Osteoblast (primary cell): ENCODE data around the gene IRF4. TPM values are rescaled to one million over a fixed set of nuclear protein-coding genes. Genes with fewer than 3 reads are reported as not detected.

Experiments used
- DNase-seq: peaks from one replicate; pipeline ENCODE4 v3.0.0; 2011; ENCODE audit warnings: low spot score, mixed read lengths; ENCODE audit not compliant: insufficient read length; ENCODE audit errors: missing footprints
- H2AFZ ChIP-seq: 2 replicates; pipeline ENCODE4 v1.6.0; 2011; ENCODE audit warnings: mild to moderate bottlenecking, low read length
- H3K27ac ChIP-seq: 2 replicates; pipeline ENCODE4 v1.5.1; 2011; ENCODE audit warnings: mild to moderate bottlenecking, low read depth, low read length, moderate library complexity
- H3K27me3 ChIP-seq: 2 replicates; pipeline ENCODE4 v1.6.0; 2012; ENCODE audit warnings: mild to moderate bottlenecking, control low read depth, inconsistent platforms, low read length, moderate library complexity; ENCODE audit not compliant: insufficient read depth
- H3K36me3 ChIP-seq: 2 replicates; pipeline ENCODE4 v1.5.1; 2011; ENCODE audit warnings: mild to moderate bottlenecking, low read length, control low read depth, moderate library complexity; ENCODE audit not compliant: insufficient read depth
- H3K4me1 ChIP-seq: 2 replicates; pipeline ENCODE4 v1.5.1; 2011; ENCODE audit warnings: mild to moderate bottlenecking, low read length, control low read depth, moderate library complexity; ENCODE audit not compliant: insufficient read depth
- H3K4me2 ChIP-seq: 2 replicates; pipeline ENCODE4 v1.6.0; 2011; ENCODE audit warnings: mild to moderate bottlenecking, low read length; ENCODE audit not compliant: insufficient read depth
- H3K4me3 ChIP-seq: fragments of 200-600 bp; sonication (generic); 3 replicates; pipeline ENCODE4 v1.5.1; 2012; ENCODE audit warnings: mild to moderate bottlenecking, low read length, inconsistent platforms; ENCODE audit not compliant: insufficient read depth
- H3K79me2 ChIP-seq: 2 replicates; pipeline ENCODE4 v1.6.0; 2012; ENCODE audit warnings: mild to moderate bottlenecking, low read length, control low read depth, inconsistent platforms; ENCODE audit not compliant: insufficient read depth
- H3K9me3 ChIP-seq: 2 replicates; pipeline ENCODE4 v1.5.1; 2011; ENCODE audit warnings: low read depth, low read length, control low read depth
- H4K20me1 ChIP-seq: 2 replicates; pipeline ENCODE4 v1.6.0; 2012; ENCODE audit warnings: mild to moderate bottlenecking, low read length, control low read depth; ENCODE audit not compliant: insufficient read depth
- CTCF ChIP-seq: IDR thresholded peaks from 2 replicates; pipeline ENCODE4 v1.5.1; 2011; ENCODE audit warnings: mild to moderate bottlenecking, low read depth, low read length, moderate library complexity; ENCODE audit errors: extremely low read depth
- total RNA-seq: library from RNA; depleted of rRNA; stranded (reverse); fragments of >200 nt; gene quantifications from 2 replicates; pipeline ENCODE4 v1.2.3, GENCODE V29; 2012

IRF4 gene
- total RNA-seq, 1 donor: under 0.01 TPM

- no peaks in the 10 kb centered on the region for H3K4me1 ChIP-seq
- H3K9me3 ChIP-seq: no peaks in the 10 kb centered on the region
- H3K4me2 ChIP-seq: no peak overlapping the region
- H3K27me3 ChIP-seq: no peaks in the 10 kb centered on the region
- H2AFZ ChIP-seq: no peak overlapping the region
- no peak overlapping the region for H3K27ac ChIP-seq
- no peaks in the 10 kb centered on the region for H3K79me2 ChIP-seq
- no peaks in the 10 kb centered on the region for H3K36me3 ChIP-seq
- no peaks in the 10 kb centered on the region for H4K20me1 ChIP-seq
- H3K4me3 ChIP-seq: no peak overlapping the region
- DNase-seq: no peak
- TF ChIP-seq CTCF: no peak
Measured at GRCh38 chr6:347951-348859, 43.3 kb upstream of the IRF4 start.

GRCh38 chr6:348860-349396, 42.6 kb upstream of the IRF4 start:
- Histone ChIP-seq H3K36me3 (no peaks in the 10 kb centered on the region), H2AFZ (no peak overlapping the region), H3K4me2 (no peak overlapping the region), H3K27me3 (no peaks in the 10 kb centered on the region), H3K4me3 (no peak overlapping the region), H3K9me3 (no peaks in the 10 kb centered on the region), H4K20me1 (no peaks in the 10 kb centered on the region), H3K79me2 (no peaks in the 10 kb centered on the region), H3K4me1 (no peaks in the 10 kb centered on the region), H3K27ac (no peak overlapping the region)
- TF ChIP-seq CTCF: no peak
- no peak for DNase-seq

GRCh38 chr6:349491-349921, 42.0 kb upstream of the IRF4 start:
- Histone ChIP-seq H3K27me3 (no peaks in the 10 kb centered on the region), H3K27ac (no peak overlapping the region), H2AFZ (no peak overlapping the region), H3K4me3 (no peak overlapping the region), H4K20me1 (no peaks in the 10 kb centered on the region), H3K36me3 (no peaks in the 10 kb centered on the region), H3K9me3 (no peaks in the 10 kb centered on the region), H3K79me2 (no peaks in the 10 kb centered on the region), H3K4me2 (no peak overlapping the region), H3K4me1 (no peaks in the 10 kb centered on the region)
- TF ChIP-seq CTCF: no peak
- DNase-seq: no peak

GRCh38 chr6:350371-350770, 41.2 kb upstream of the IRF4 start:
- H3K27me3 ChIP-seq: no peaks in the 10 kb centered on the region
- no peak overlapping the region for H3K4me3 ChIP-seq
- H3K4me1 ChIP-seq: no peaks in the 10 kb centered on the region
- no peaks in the 10 kb centered on the region for H3K79me2 ChIP-seq
- no peak for DNase-seq
- H4K20me1 ChIP-seq: no peaks in the 10 kb centered on the region
- no peaks in the 10 kb centered on the region for H3K36me3 ChIP-seq
- H3K27ac ChIP-seq: no peak overlapping the region
- TF ChIP-seq CTCF: no peak
- no peaks in the 10 kb centered on the region for H3K9me3 ChIP-seq
- H3K4me2 ChIP-seq: no peak overlapping the region
- no peak overlapping the region for H2AFZ ChIP-seq
